SK-N-SH (cell line): ENCODE results near the gene CTCFL. TPM values are rescaled to one million over a fixed set of nuclear protein-coding genes. Genes with fewer than 3 reads are reported as not detected.

Source experiments
- CTCF ChIA-PET: fragments of 300-600, 350-600 bp; formaldehyde crosslinking; extraction: SDS; loops from one replicate; lab custom pipeline; 2021; lab: Yijun Ruan, JAX
- POLR2A ChIA-PET: fragments of 350-600 bp; sonication (Branson Sonifier 250); formaldehyde crosslinking; extraction: SDS; loops from one replicate; lab custom pipeline; 2020; ENCODE audit warnings: antibody characterized with exemption, inconsistent platforms; lab: Yijun Ruan, JAX
- DNase-seq: peaks from one replicate; pipeline ENCODE4 v3.0.0; 2012
- H2AFZ ChIP-seq: fragments of 200-600 bp; sonication (generic); 2 replicates; pipeline ENCODE4 v1.8.1; 2016; ENCODE audit warnings: antibody characterized with exemption, mild to moderate bottlenecking, low read depth
- H3F3A ChIP-seq: fragments of 200-600 bp; sonication (generic); replicated peaks from 2 replicates; pipeline ENCODE3; 2016; ENCODE audit warnings: antibody characterized with exemption, mild to moderate bottlenecking; ENCODE audit not compliant: insufficient read depth
- H3K27ac ChIP-seq, 2 experiments: fragments of 200-500 bp in 1 of 2; fragments of 200-600 bp in 1 of 2; sonication (Bioruptor generic) in 1 of 2; sonication (generic), shearing (Covaris generic) in 1 of 2; 2 replicates each; pipeline versions ENCODE4 v1.5.1 to v1.6.1; 2014 to 2016; ENCODE audit warnings: low read depth in 2 of 2, inconsistent platforms in 1 of 2, low read length in 1 of 2, mild to moderate bottlenecking in 1 of 2, mixed read lengths in 1 of 2
- H3K27me3 ChIP-seq: fragments of 200-600 bp; sonication (generic), shearing (Covaris generic); 2 replicates; pipeline ENCODE4 v1.6.1; 2016; ENCODE audit warnings: mixed run types; ENCODE audit not compliant: insufficient read depth
- H3K36me3 ChIP-seq, 2 experiments: fragments of 200-500 bp in 1 of 2; fragments of 200-600 bp in 1 of 2; sonication (Bioruptor generic) in 1 of 2; sonication (generic) in 1 of 2; replicated peaks in 1 of 2; 2 replicates each; pipeline versions ENCODE3 to v1.5.1; 2014 to 2016; ENCODE audit warnings: low read length in 1 of 2, mild to moderate bottlenecking in 1 of 2; ENCODE audit not compliant: insufficient read depth in 2 of 2, control insufficient read depth in 1 of 2
- H3K4me1 ChIP-seq, 2 experiments: fragments of 200-500 bp in 1 of 2; fragments of 200-600 bp in 1 of 2; sonication (Bioruptor generic) in 1 of 2; sonication (generic), shearing (Covaris generic) in 1 of 2; 2 replicates each; pipeline versions ENCODE4 v1.5.1 to v1.6.1; 2014 to 2016; ENCODE audit warnings: low read depth in 1 of 2, low read length in 1 of 2, mixed run types in 1 of 2; ENCODE audit not compliant: insufficient read depth in 2 of 2, control insufficient read depth in 1 of 2
- H3K4me2 ChIP-seq: fragments of 200-600 bp; sonication (generic), shearing (Covaris generic); 2 replicates; pipeline ENCODE4 v1.6.1; 2017; ENCODE audit warnings: mixed run types
- H3K4me3 ChIP-seq, 2 experiments: fragments of 200-500 bp in 1 of 2; fragments of 200-600 bp in 1 of 2; sonication (Bioruptor generic) in 1 of 2; sonication (generic), shearing (Covaris generic) in 1 of 2; 2 replicates each; pipeline versions ENCODE4 v1.5.1 to v1.8.1; 2014 to 2016; ENCODE audit warnings: low read depth in 2 of 2, inconsistent platforms in 1 of 2, low read length in 1 of 2, mild to moderate bottlenecking in 1 of 2, mixed read lengths in 1 of 2, moderate library complexity in 1 of 2
- H3K79me2 ChIP-seq: fragments of 200-600 bp; sonication (generic); 2 replicates; pipeline ENCODE4 v1.8.1; 2017; ENCODE audit warnings: mild to moderate bottlenecking; ENCODE audit not compliant: insufficient read depth
- H3K9ac ChIP-seq: fragments of 200-600 bp; sonication (generic); 2 replicates; pipeline ENCODE4 v1.6.1; 2017; ENCODE audit warnings: mixed run types
- H3K9me2 ChIP-seq: fragments of 200-600 bp; sonication (generic); 2 replicates; pipeline ENCODE4 v1.6.1; 2017; ENCODE audit warnings: mixed run types
- H3K9me3 ChIP-seq: fragments of 200-600 bp; sonication (generic); 2 replicates; pipeline ENCODE4 v1.6.1; 2017; ENCODE audit warnings: mixed run types, mild to moderate bottlenecking, moderate library complexity
- H4K20me1 ChIP-seq: fragments of 200-600 bp; sonication (generic); 2 replicates; pipeline ENCODE4 v1.6.1; 2017; ENCODE audit warnings: mild to moderate bottlenecking, mixed run types; ENCODE audit not compliant: insufficient read depth
- ELF1 ChIP-seq: IDR thresholded peaks from 2 replicates; pipeline ENCODE4 v1.4.0; 2012
- EZH2phosphoT487 ChIP-seq: fragments of 200-600 bp; sonication (generic); IDR thresholded peaks from 2 replicates; pipeline ENCODE4 v1.6.1; 2017; ENCODE audit warnings: low read depth, mixed run types, mild to moderate bottlenecking, antibody characterized with exemption, moderate library complexity, borderline replicate concordance
- FOXJ3 ChIP-seq: sonication (generic); formaldehyde crosslinking; IDR thresholded peaks from 2 replicates; pipeline ENCODE4 v1.5.1; 2020; ENCODE audit warnings: mild to moderate bottlenecking, missing genetic modification reagents
- FOXM1 ChIP-seq: IDR thresholded peaks from 2 replicates; pipeline ENCODE4 v1.4.0; 2012; ENCODE audit warnings: low read depth, mild to moderate bottlenecking
- GABPA ChIP-seq: IDR thresholded peaks from 2 replicates; pipeline ENCODE4 v1.4.0; 2012; ENCODE audit warnings: low read depth, mild to moderate bottlenecking
- GATA2 ChIP-seq: sonication (generic); formaldehyde crosslinking; IDR thresholded peaks from 2 replicates; pipeline ENCODE4 v1.5.0; 2020; ENCODE audit warnings: mild to moderate bottlenecking, missing genetic modification reagents
- JUND ChIP-seq: IDR thresholded peaks from 2 replicates; pipeline ENCODE4 v1.4.0; 2012
- MAX ChIP-seq: IDR thresholded peaks from 2 replicates; pipeline ENCODE4 v1.4.0; 2012; ENCODE audit warnings: low read depth
- NFIC ChIP-seq: IDR thresholded peaks from 2 replicates; pipeline ENCODE4 v1.4.0; 2012; ENCODE audit warnings: borderline replicate concordance
- PBX3 ChIP-seq: IDR thresholded peaks from 2 replicates; pipeline ENCODE4; 2012
- POLR2AphosphoS5 ChIP-seq: IDR thresholded peaks from 2 replicates; pipeline ENCODE4 v1.6.1; 2012; ENCODE audit warnings: low read depth, low read length
- RCOR1 ChIP-seq: fragments of 150-350 bp; IDR thresholded peaks from 2 replicates; pipeline ENCODE4 v1.6.1; 2017; ENCODE audit warnings: antibody characterized with exemption, low read length
- RXRA ChIP-seq: IDR thresholded peaks from 2 replicates; pipeline ENCODE4 v1.4.0; 2012; ENCODE audit warnings: low read depth, mild to moderate bottlenecking, borderline replicate concordance
- SIN3A ChIP-seq: IDR thresholded peaks from 2 replicates; pipeline ENCODE4 v1.6.1; 2012; ENCODE audit warnings: low read depth, mild to moderate bottlenecking, low read length, moderate library complexity, borderline replicate concordance
- TAF1 ChIP-seq: IDR thresholded peaks from 2 replicates; pipeline ENCODE4 v1.6.1; 2012; ENCODE audit warnings: low read depth, mild to moderate bottlenecking, low read length, moderate library complexity, borderline replicate concordance
- TCF12 ChIP-seq: IDR thresholded peaks from 2 replicates; pipeline ENCODE4 v1.4.0; 2012
- YY1 ChIP-seq: IDR thresholded peaks from 2 replicates; pipeline ENCODE4 v1.4.0; 2012; ENCODE audit warnings: low read depth, mild to moderate bottlenecking
- ZBTB33 ChIP-seq: IDR thresholded peaks from 2 replicates; pipeline ENCODE4 v1.4.0; 2012; ENCODE audit warnings: low read depth, borderline replicate concordance
- WGBS: methylation state at CpG from one replicate; pipeline ENCODE4 v1.1.6; 2017; ENCODE audit warnings: low lambda C conversion rate; 5-methylcytosine and 5-hydroxymethylcytosine counted together
- polyA plus RNA-seq, 3 experiments: library from polyadenylated mRNA; depleted of rRNA; stranded (reverse); fragments of >200 nt; gene quantifications; 2 replicates each; pipeline ENCODE4 v1.2.3, GENCODE V29; 2012

CTCFL gene
- polyA plus RNA-seq, 1 of the 3 experiments (the other 2 are of a cell fraction): not detected

- no peak for TF ChIP-seq SIN3A
- no peak for TF ChIP-seq MAX
- no peak for TF ChIP-seq NFIC
- TF ChIP-seq GATA2 (CRISPR knock-in tag): no peak
- no peak for TF ChIP-seq TCF12
- TF ChIP-seq TAF1: no peak
- TF ChIP-seq JUND: no peak
- no peak for TF ChIP-seq FOXM1
- no peak for TF ChIP-seq RCOR1
- TF ChIP-seq PBX3: no peak
These were observed 35.0 kb upstream of the CTCFL start (continued) for GRCh38 chr20:57559658-57560553.

- ChIA-PET CTCF (interaction anchor here (1.0 to 1.4 kb wide), 3 partner anchors 17 to 178 kb away, joined by 3 to 5 read pairs (median 5); no protein-coding TSS in a partner anchor), POLR2A (no interaction called here)
- no peak for DNase-seq
- Histone ChIP-seq H3K9me3 (no peaks in the 10 kb centered on the region), H3K9ac (no peak overlapping the region), H3K4me1 (no peaks in the 10 kb centered on the region), H3F3A (no peaks in the 10 kb centered on the region), H2AFZ (no peak overlapping the region), H3K4me2 (no peak overlapping the region), H3K79me2 (no peaks in the 10 kb centered on the region), H3K27me3 (peaks cover 34% of the 10 kb centered on the region), H3K4me3 (no peak overlapping the region), H4K20me1 (no peaks in the 10 kb centered on the region), H3K9me2 (no peaks in the 10 kb centered on the region), H3K36me3 (no peaks in the 10 kb centered on the region), H3K27ac (no peak overlapping the region)
- TF ChIP-seq RCOR1: no peak
- TF ChIP-seq GABPA: no peak
- no peak for TF ChIP-seq ELF1
- TF ChIP-seq FOXM1: no peak
- no peak for TF ChIP-seq POLR2AphosphoS5
- TF ChIP-seq ZBTB33: no peak
- TF ChIP-seq FOXJ3 (CRISPR knock-in tag): no peak
- no peak for TF ChIP-seq RXRA
- TF ChIP-seq TCF12: no peak
- TF ChIP-seq YY1: no peak
- TF ChIP-seq GATA2 (CRISPR knock-in tag): no peak
- TF ChIP-seq EZH2phosphoT487: no peak
- WGBS: 43% methylated on average over 10 of the region's 10 CpGs
These were observed 34.3 kb upstream of the CTCFL start for GRCh38 chr20:57559289-57559634.
